HG03280 (cell line): ENCODE results near the gene GTSE1.
A peak's percentile ranks its signal among the peaks of the same experiment; 100 is the strongest.
"Not testable (repeated sequence)": the region's sequence is repeated elsewhere in the genome, so short reads cannot be mapped to it uniquely, and the experiment has no call there.

Experiments
- ATAC-seq: cut with Tn5 transposase; IDR thresholded peaks from one replicate; pipeline ENCODE4 v1.9.1; 2021; ENCODE audit warnings: mild to moderate bottlenecking, moderate library complexity; ENCODE audit not compliant: unreplicated experiment

GTSE1 gene

GRCh38 chr22:46293577-46294260 lies 3.0 kb upstream of the GTSE1 start:
- no peak for ATAC-seq

GRCh38 chr22:46294784-46295183 lies 1.9 kb upstream of the GTSE1 start:
- no peak for ATAC-seq

- ATAC-seq = no peak
These were observed 1.2 kb upstream of the GTSE1 start for GRCh38 chr22:46295277-46295971.

- peak; percentile 14 for ATAC-seq
These were observed 612 bp downstream of the GTSE1 start for GRCh38 chr22:46297151-46297812.

GRCh38 chr22:46299101-46299500 lies 2.4 kb downstream of the GTSE1 start:
- no peak for ATAC-seq

GRCh38 chr22:46300491-46300890 lies 3.8 kb downstream of the GTSE1 start:
- no peak for ATAC-seq

GRCh38 chr22:46303347-46303965 lies 6.8 kb downstream of the GTSE1 start:
- no peak for ATAC-seq

GRCh38 chr22:46308283-46308988 lies 11.8 kb downstream of the GTSE1 start:
- no peak for ATAC-seq

GRCh38 chr22:46309526-46310085 lies 12.9 kb downstream of the GTSE1 start:
- ATAC-seq = no peak

- ATAC-seq = no peak
These were observed 15.4 kb downstream of the GTSE1 start for GRCh38 chr22:46312056-46312455.

GRCh38 chr22:46312848-46313247 lies 16.2 kb downstream of the GTSE1 start:
- not testable (repeated sequence) for ATAC-seq

- ATAC-seq = no peak
These were observed 19.3 kb downstream of the GTSE1 start for GRCh38 chr22:46315976-46316375.

- no peak for ATAC-seq
These were observed 21.0 kb downstream of the GTSE1 start for GRCh38 chr22:46317646-46318045.

- ATAC-seq = no peak
These were observed 21.9 kb downstream of the GTSE1 start for GRCh38 chr22:46318576-46318975.

GRCh38 chr22:46319319-46319718 lies 22.6 kb downstream of the GTSE1 start:
- no peak for ATAC-seq

GRCh38 chr22:46320166-46320710 lies 23.6 kb downstream of the GTSE1 start:
- ATAC-seq = no peak

GRCh38 chr22:46320716-46321386 lies 24.2 kb downstream of the GTSE1 start:
- ATAC-seq = no peak

- no peak for ATAC-seq
These were observed 26.0 kb downstream of the GTSE1 start for GRCh38 chr22:46322711-46323110.

GRCh38 chr22:46323162-46323561 lies 26.5 kb downstream of the GTSE1 start:
- ATAC-seq = no peak
